ENCODE data around the gene NAXD. TPM values are rescaled to one million over a fixed set of nuclear protein-coding genes. Genes with fewer than 3 reads are reported as not detected.
A peak's percentile ranks its signal among the peaks of the same experiment; 100 is the strongest.

Gene NAXD
- total RNA-seq, 4 donors from 2014 or later, result 27.1 to 43.2 (median 35.8) TPM

DNA sequence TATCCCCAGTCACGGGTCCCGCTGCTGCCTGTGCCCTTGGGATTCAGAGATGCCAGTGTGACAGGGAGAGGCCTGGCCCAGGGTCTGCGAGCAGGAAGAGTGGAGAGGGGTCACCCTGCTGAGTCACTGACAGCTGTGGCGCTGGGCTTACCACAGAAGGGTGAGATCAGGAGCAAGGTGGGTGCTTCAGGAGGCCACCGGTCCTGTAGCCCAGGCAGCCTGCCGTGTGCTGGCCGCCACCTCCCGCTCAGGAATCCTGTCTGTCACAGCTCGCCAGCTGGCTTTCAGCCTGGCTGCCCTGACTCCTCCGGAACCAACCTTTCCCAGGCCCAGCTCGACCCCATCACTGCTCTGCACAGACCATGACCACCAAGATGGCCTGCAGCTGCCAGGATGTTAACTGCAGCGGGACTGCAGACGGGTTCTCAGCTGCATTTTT is 25.3 kb downstream of the NAXD start:
- H3K4me1 ChIP-seq, result peaks cover 0 to 19% (median 0%) of the 10 kb centered on the region in 4 donors
- H3K27ac ChIP-seq, result peak overlapping the region in 2 of 4 donors; percentile 30 to 32
- no peaks in the 10 kb centered on the region for H3K9me3 ChIP-seq
- H3K27me3 ChIP-seq, result no peaks in the 10 kb centered on the region
- peaks cover 0 to 85% (median 3%) of the 10 kb centered on the region in 3 donors for H3K36me3 ChIP-seq
- H3K4me3 ChIP-seq, result no peak overlapping the region
- no peak for TF ChIP-seq POLR2A (IDR thresholded peaks at IDR 0.05)
- TF ChIP-seq, protein P1, sequence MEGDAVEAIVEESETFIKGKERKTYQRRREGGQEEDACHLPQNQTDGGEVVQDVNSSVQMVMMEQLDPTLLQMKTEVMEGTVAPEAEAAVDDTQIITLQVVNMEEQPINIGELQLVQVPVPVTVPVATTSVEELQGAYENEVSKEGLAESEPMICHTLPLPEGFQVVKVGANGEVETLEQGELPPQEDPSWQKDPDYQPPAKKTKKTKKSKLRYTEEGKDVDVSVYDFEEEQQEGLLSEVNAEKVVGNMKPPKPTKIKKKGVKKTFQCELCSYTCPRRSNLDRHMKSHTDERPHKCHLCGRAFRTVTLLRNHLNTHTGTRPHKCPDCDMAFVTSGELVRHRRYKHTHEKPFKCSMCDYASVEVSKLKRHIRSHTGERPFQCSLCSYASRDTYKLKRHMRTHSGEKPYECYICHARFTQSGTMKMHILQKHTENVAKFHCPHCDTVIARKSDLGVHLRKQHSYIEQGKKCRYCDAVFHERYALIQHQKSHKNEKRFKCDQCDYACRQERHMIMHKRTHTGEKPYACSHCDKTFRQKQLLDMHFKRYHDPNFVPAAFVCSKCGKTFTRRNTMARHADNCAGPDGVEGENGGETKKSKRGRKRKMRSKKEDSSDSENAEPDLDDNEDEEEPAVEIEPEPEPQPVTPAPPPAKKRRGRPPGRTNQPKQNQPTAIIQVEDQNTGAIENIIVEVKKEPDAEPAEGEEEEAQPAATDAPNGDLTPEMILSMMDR (IDR thresholded peaks at IDR 0.05), result no peak
- DNase-seq, result no peak

DNA sequence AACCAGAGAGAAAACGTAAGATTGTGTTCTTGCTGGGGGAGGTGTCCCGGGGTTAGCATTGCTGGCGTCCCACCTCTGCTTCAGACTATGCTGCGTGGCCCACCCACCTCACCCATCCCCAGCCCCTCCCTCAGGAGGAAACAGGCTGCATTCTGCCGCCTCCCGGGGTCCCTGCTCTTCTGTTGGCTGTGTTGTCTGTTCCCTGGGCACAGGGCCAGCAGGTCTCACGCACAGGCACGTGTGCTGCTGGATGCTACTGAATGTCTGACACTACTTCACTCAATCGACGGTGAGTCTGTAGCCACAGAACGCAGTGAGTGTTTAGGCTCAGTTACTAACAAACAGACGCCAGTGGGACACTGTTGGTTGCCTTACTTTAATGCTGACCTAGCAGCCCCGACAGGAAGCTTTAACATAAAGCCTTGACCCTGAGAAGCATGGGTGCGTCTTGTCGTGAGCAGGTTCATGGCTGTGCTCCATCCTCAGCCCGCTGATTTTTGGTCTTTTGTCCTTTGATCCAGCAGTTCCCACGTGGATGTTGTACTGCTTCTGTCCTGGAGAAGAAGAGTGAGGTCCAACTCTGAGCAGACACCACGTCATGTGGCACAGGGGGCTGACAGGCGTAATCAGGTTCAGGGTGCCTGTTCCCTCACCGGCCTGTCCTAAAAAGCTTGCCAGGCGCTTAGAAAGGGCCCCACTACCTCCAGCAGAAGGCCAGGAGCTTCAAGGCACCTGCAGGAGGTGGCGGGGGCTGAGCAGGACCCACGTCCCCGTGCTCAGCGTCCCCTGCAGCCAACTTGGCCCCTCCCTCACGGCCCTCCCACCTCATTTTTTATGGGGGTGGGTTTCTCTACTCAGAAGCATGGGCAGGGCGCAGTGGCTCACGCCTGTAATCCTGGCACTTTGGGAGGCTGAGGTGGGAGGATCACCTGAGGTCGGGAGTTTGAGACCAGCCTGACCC is 26.0 kb downstream of the NAXD start:
- TF ChIP-seq, protein P1 (IDR thresholded peaks at IDR 0.05), result no peak
- TF ChIP-seq POLR2A (IDR thresholded peaks at IDR 0.05), result no peak
- H3K4me1 ChIP-seq, result peaks cover 0 to 19% (median 0%) of the 10 kb centered on the region in 4 donors
- H3K27ac ChIP-seq, result peak overlapping the region in 1 of 4 donors; percentile 45
- no peaks in the 10 kb centered on the region for H3K9me3 ChIP-seq
- no peak overlapping the region for H3K4me3 ChIP-seq
- H3K36me3 ChIP-seq, result peaks cover 0 to 78% (median 2%) of the 10 kb centered on the region in 3 donors
- DNase-seq, result no peak
- no peaks in the 10 kb centered on the region for H3K27me3 ChIP-seq

DNA sequence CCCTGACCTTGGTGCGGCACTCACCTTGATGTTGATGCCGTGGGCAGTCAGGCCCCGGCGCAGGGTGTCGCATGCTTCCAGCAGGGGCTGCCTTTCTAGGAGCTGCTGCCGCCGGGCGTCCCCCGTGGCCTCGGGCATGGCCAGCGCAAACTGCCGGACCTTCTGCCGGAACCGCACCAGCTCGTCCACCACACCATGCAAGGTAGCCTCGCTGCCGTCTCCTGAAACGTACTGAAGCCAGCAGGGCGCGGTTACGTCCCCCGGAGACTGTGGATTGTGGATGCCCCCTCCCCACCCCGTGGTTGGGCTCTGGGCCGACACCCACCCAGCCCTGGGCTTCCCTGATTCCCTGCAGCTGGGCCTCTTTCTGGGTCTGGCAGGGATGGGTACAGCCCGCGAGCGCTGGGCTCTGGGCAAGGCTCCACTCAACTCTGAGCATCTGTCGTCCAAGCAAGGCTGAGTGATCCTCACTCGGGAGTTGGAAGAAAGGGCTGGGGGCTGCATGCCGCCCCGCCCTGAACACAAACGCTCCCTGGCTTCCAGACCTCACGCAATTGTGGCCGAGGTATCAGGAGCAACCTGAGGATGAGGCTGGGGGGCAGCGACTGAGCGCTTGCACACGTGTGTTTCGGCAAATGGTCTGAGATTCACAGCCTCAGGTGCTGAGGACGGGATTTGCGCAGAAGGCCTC is 27.1 kb downstream of the NAXD start:
- no peak for TF ChIP-seq POLR2A (IDR thresholded peaks at IDR 0.05)
- TF ChIP-seq, protein P1 (IDR thresholded peaks at IDR 0.05), result no peak
- H3K4me3 ChIP-seq, result no peak overlapping the region
- H3K27ac ChIP-seq, result no peak overlapping the region
- H3K9me3 ChIP-seq, result no peaks in the 10 kb centered on the region
- no peaks in the 10 kb centered on the region for H3K27me3 ChIP-seq
- peaks cover 0 to 19% (median 0%) of the 10 kb centered on the region in 4 donors for H3K4me1 ChIP-seq
- no peak for DNase-seq
- peaks cover 0 to 70% (median 0%) of the 10 kb centered on the region in 3 donors for H3K36me3 ChIP-seq

DNA sequence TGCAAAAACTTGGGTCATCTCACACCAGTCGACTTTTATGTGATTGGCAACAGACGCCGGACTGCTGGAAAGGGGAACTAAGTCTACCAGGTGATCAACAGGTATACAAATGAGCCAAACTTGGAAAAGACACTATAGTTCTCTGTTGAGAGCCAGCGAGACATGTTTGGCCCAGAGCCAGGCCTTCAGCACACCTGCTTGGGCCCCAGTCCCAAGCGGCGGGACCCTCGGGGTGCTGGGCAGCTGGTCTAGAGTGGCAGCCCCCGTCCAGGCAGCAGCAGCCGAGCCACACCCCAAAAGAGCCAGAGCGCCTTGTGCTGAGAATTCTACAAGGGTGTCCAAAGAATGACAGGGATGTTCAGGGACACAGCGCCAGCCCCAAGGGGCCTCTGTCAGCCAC is 28.0 kb downstream of the NAXD start:
- Histone ChIP-seq H3K4me3 (no peak overlapping the region), H3K9me3 (no peaks in the 10 kb centered on the region), H3K27me3 (no peaks in the 10 kb centered on the region), H3K36me3 (peaks cover 0 to 61% (median 0%) of the 10 kb centered on the region in 3 donors), H3K4me1 (peaks cover 0 to 19% (median 0%) of the 10 kb centered on the region in 4 donors), H3K27ac (no peak overlapping the region)
- no peak for DNase-seq
- TF ChIP-seq POLR2A (IDR thresholded peaks at IDR 0.05), result no peak
- TF ChIP-seq, protein P1 (IDR thresholded peaks at IDR 0.05), result no peak

DNA sequence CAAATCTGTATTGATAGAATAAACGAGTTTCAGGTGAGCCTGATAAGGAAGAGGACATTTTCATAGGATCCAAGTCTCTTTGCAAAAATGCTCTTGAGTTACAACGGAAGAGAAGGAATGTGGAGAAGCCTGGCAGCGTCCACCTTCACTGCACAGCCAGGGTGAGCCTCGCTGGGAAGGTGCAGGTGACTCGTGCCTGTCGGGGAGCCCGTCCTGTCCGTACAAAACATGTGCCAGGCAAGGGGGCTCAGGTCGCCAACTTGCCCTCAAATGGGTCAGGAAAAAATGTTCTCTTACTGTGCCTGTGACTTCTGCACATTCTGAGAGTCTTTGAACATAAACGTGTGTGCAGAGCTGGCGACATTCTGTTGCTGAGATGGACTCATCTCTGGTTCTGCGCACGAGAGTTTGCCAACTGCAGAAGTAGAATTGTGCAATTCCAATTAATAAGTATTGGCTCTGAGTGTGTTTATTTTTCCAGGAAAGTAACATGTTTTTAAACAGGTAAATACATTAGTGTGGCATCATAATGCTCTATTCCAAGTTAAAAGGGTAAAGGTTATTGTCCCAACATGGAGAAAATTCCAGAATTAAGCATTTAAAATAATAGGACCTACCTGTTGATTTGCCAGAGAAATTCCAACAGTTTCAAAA is 28.6 kb downstream of the NAXD start:
- no peak overlapping the region for H3K27ac ChIP-seq
- peaks cover 0 to 57% (median 0%) of the 10 kb centered on the region in 3 donors for H3K36me3 ChIP-seq

More for the DNA sequence above, 28.6 kb downstream of the NAXD start:
- no peak overlapping the region for H3K4me3 ChIP-seq
- TF ChIP-seq POLR2A (IDR thresholded peaks at IDR 0.05), result no peak
- TF ChIP-seq, protein P1 (IDR thresholded peaks at IDR 0.05), result no peak
- no peak for DNase-seq
- peaks cover 0 to 19% (median 0%) of the 10 kb centered on the region in 4 donors for H3K4me1 ChIP-seq
- no peaks in the 10 kb centered on the region for H3K27me3 ChIP-seq
- H3K9me3 ChIP-seq, result no peaks in the 10 kb centered on the region
